ENCODE results near the gene CILP.

CILP gene

GRCh38 chr15:65221697-65222096 lies 10.4 kb upstream of the CILP start:
- no peak for DNase-seq (ENCODE audit: low read depth)

GRCh38 chr15:65219137-65219536 lies 7.9 kb upstream of the CILP start:
- no peak for DNase-seq (ENCODE audit: low read depth)

- DNase-seq (ENCODE audit: low read depth), result no peak
Observed at GRCh38 chr15:65217526-65218482, 6.5 kb upstream of the CILP start.

- DNase-seq (ENCODE audit: low read depth), result no peak
Observed at GRCh38 chr15:65215496-65215895, 4.2 kb upstream of the CILP start.

- DNase-seq (ENCODE audit: low read depth), result no peak
Observed at GRCh38 chr15:65214010-65214409, 2.7 kb upstream of the CILP start.

GRCh38 chr15:65213241-65213640 lies 2.0 kb upstream of the CILP start:
- DNase-seq (ENCODE audit: low read depth), result no peak

- DNase-seq (ENCODE audit: low read depth), result no peak
Observed at GRCh38 chr15:65212097-65212496, 824 bp upstream of the CILP start.

GRCh38 chr15:65211482-65211982 lies 259 bp upstream of the CILP start:
- no peak for DNase-seq (ENCODE audit: low read depth)

GRCh38 chr15:65209701-65210643 lies 1.3 kb downstream of the CILP start:
- DNase-seq (ENCODE audit: low read depth), result no peak

GRCh38 chr15:65208647-65209046 lies 2.6 kb downstream of the CILP start:
- DNase-seq (ENCODE audit: low read depth), result no peak

GRCh38 chr15:65207280-65207840 lies 3.9 kb downstream of the CILP start:
- no peak for DNase-seq (ENCODE audit: low read depth)

GRCh38 chr15:65206750-65207149 lies 4.5 kb downstream of the CILP start:
- no peak for DNase-seq (ENCODE audit: low read depth)

GRCh38 chr15:65204931-65205660 lies 6.2 kb downstream of the CILP start:
- DNase-seq (ENCODE audit: low read depth), result no peak

GRCh38 chr15:65204236-65204930 lies 6.9 kb downstream of the CILP start:
- DNase-seq (ENCODE audit: low read depth), result no peak

- no peak for DNase-seq (ENCODE audit: low read depth)
Observed at GRCh38 chr15:65201918-65202317, 9.4 kb downstream of the CILP start.

- DNase-seq (ENCODE audit: low read depth), result no peak
Observed at GRCh38 chr15:65198571-65198970, 12.7 kb downstream of the CILP start.

- no peak for DNase-seq (ENCODE audit: low read depth)
Observed at GRCh38 chr15:65197337-65197645, 14.0 kb downstream of the CILP start.

GRCh38 chr15:65196637-65197336 lies 14.5 kb downstream of the CILP start:
- DNase-seq (ENCODE audit: low read depth), result no peak

- DNase-seq (ENCODE audit: low read depth), result no peak
Observed at GRCh38 chr15:65195548-65195923, 15.7 kb downstream of the CILP start.

GRCh38 chr15:65194826-65195547 lies 16.3 kb downstream of the CILP start:
- no peak for DNase-seq (ENCODE audit: low read depth)
